Measurements from ENCODE around the gene DLGAP3.

The DLGAP3 gene

GRCh38 chr1:34929497-34929852, at the start of gene DLGAP3:
DLGAP3 (minus strand) TSS chr1:34929650; CDS start chr1:34905383, 24,267 bp downstream.
- peak within 1 kb of the TSS; percentile 64 for H3K4me3 ChIP-seq (ENCODE audit: low read depth, low read length)
- H3K9ac ChIP-seq (ENCODE audit: low read length) = peak within 1 kb of the TSS; percentile 44
- H3K27ac ChIP-seq (ENCODE audit: low read depth, low read length) = no peak within 1 kb of the TSS
- peaks cover 69% of the 10 kb centered on the region for H3K27me3 ChIP-seq (ENCODE audit: control insufficient read depth, insufficient read depth, low read length)
- H3K36me3 ChIP-seq (ENCODE audit: control insufficient read depth, insufficient read depth, low read length) = no peaks in the 10 kb centered on the region
- H3K9me3 ChIP-seq (ENCODE audit: control insufficient read depth, insufficient read depth, low read depth, low read length) = no peaks in the 10 kb centered on the region
- H3K4me1 ChIP-seq (ENCODE audit: control insufficient read depth, insufficient read depth, low read length) = peaks cover 6% of the 10 kb centered on the region

- Histone ChIP-seq H3K4me3 (ENCODE audit: low read depth, low read length) (no peak overlapping the region), H3K4me1 (ENCODE audit: control insufficient read depth, insufficient read depth, low read length) (peaks cover 8% of the 10 kb centered on the region), H3K27me3 (ENCODE audit: control insufficient read depth, insufficient read depth, low read length) (no peaks in the 10 kb centered on the region), H3K9ac (ENCODE audit: low read length) (no peak overlapping the region), H3K9me3 (ENCODE audit: control insufficient read depth, insufficient read depth, low read depth, low read length) (no peaks in the 10 kb centered on the region), H3K27ac (ENCODE audit: low read depth, low read length) (no peak overlapping the region), H3K36me3 (ENCODE audit: control insufficient read depth, insufficient read depth, low read length) (peaks cover 4% of the 10 kb centered on the region)
Measured at GRCh38 chr1:34978921-34979320, 49.5 kb upstream of the DLGAP3 start.

- no peak overlapping the region for H3K9ac ChIP-seq (ENCODE audit: low read length)
- H3K4me3 ChIP-seq (ENCODE audit: low read depth, low read length) = no peak overlapping the region
- H3K27ac ChIP-seq (ENCODE audit: low read depth, low read length) = no peak overlapping the region
- peaks cover 4% of the 10 kb centered on the region; the same call in 1 of the 2 replicates for H3K36me3 ChIP-seq (ENCODE audit: control insufficient read depth, insufficient read depth, low read length)
- H3K4me1 ChIP-seq (ENCODE audit: control insufficient read depth, insufficient read depth, low read length) = peaks cover 5% of the 10 kb centered on the region
- H3K27me3 ChIP-seq (ENCODE audit: control insufficient read depth, insufficient read depth, low read length) = no peaks in the 10 kb centered on the region
- H3K9me3 ChIP-seq (ENCODE audit: control insufficient read depth, insufficient read depth, low read depth, low read length) = no peaks in the 10 kb centered on the region
Measured at GRCh38 chr1:34977858-34978257, 48.4 kb upstream of the DLGAP3 start.

GRCh38 chr1:34977210-34977471, 47.7 kb upstream of the DLGAP3 start:
- Histone ChIP-seq H3K27ac (ENCODE audit: low read depth, low read length) (no peak overlapping the region), H3K36me3 (ENCODE audit: control insufficient read depth, insufficient read depth, low read length) (peaks cover 4% of the 10 kb centered on the region; the same call in 1 of the 2 replicates), H3K9me3 (ENCODE audit: control insufficient read depth, insufficient read depth, low read depth, low read length) (no peaks in the 10 kb centered on the region), H3K4me1 (ENCODE audit: control insufficient read depth, insufficient read depth, low read length) (peaks cover 5% of the 10 kb centered on the region), H3K27me3 (ENCODE audit: control insufficient read depth, insufficient read depth, low read length) (no peaks in the 10 kb centered on the region), H3K9ac (ENCODE audit: low read length) (no peak overlapping the region), H3K4me3 (ENCODE audit: low read depth, low read length) (no peak overlapping the region)

- no peak overlapping the region for H3K9ac ChIP-seq (ENCODE audit: low read length)
- no peaks in the 10 kb centered on the region for H3K27me3 ChIP-seq (ENCODE audit: control insufficient read depth, insufficient read depth, low read length)
- H3K4me1 ChIP-seq (ENCODE audit: control insufficient read depth, insufficient read depth, low read length) = peaks cover 5% of the 10 kb centered on the region
- H3K4me3 ChIP-seq (ENCODE audit: low read depth, low read length) = no peak overlapping the region
- peaks cover 1% of the 10 kb centered on the region; the same call in 1 of the 2 replicates for H3K36me3 ChIP-seq (ENCODE audit: control insufficient read depth, insufficient read depth, low read length)
- H3K9me3 ChIP-seq (ENCODE audit: control insufficient read depth, insufficient read depth, low read depth, low read length) = no peaks in the 10 kb centered on the region
- no peak overlapping the region for H3K27ac ChIP-seq (ENCODE audit: low read depth, low read length)
Measured at GRCh38 chr1:34976384-34977209, 47.1 kb upstream of the DLGAP3 start.

- peaks cover 10% of the 10 kb centered on the region for H3K4me1 ChIP-seq (ENCODE audit: control insufficient read depth, insufficient read depth, low read length)
- no peaks in the 10 kb centered on the region for H3K27me3 ChIP-seq (ENCODE audit: control insufficient read depth, insufficient read depth, low read length)
- H3K9ac ChIP-seq (ENCODE audit: low read length) = no peak overlapping the region
- H3K36me3 ChIP-seq (ENCODE audit: control insufficient read depth, insufficient read depth, low read length) = no peaks in the 10 kb centered on the region
- no peak overlapping the region for H3K4me3 ChIP-seq (ENCODE audit: low read depth, low read length)
- no peak overlapping the region for H3K27ac ChIP-seq (ENCODE audit: low read depth, low read length)
- no peaks in the 10 kb centered on the region for H3K9me3 ChIP-seq (ENCODE audit: control insufficient read depth, insufficient read depth, low read depth, low read length)
Measured at GRCh38 chr1:34975771-34976170, 46.3 kb upstream of the DLGAP3 start.

- H3K9ac ChIP-seq (ENCODE audit: low read length) = no peak overlapping the region
- no peak overlapping the region for H3K27ac ChIP-seq (ENCODE audit: low read depth, low read length)
- no peak overlapping the region for H3K4me3 ChIP-seq (ENCODE audit: low read depth, low read length)
- H3K9me3 ChIP-seq (ENCODE audit: control insufficient read depth, insufficient read depth, low read depth, low read length) = no peaks in the 10 kb centered on the region
- no peaks in the 10 kb centered on the region for H3K36me3 ChIP-seq (ENCODE audit: control insufficient read depth, insufficient read depth, low read length)
- peaks cover 10% of the 10 kb centered on the region for H3K4me1 ChIP-seq (ENCODE audit: control insufficient read depth, insufficient read depth, low read length)
- no peaks in the 10 kb centered on the region for H3K27me3 ChIP-seq (ENCODE audit: control insufficient read depth, insufficient read depth, low read length)
Measured at GRCh38 chr1:34975338-34975737, 45.9 kb upstream of the DLGAP3 start.

GRCh38 chr1:34974626-34975025, 45.2 kb upstream of the DLGAP3 start:
- Histone ChIP-seq H3K4me3 (ENCODE audit: low read depth, low read length) (no peak overlapping the region), H3K36me3 (ENCODE audit: control insufficient read depth, insufficient read depth, low read length) (no peaks in the 10 kb centered on the region), H3K27ac (ENCODE audit: low read depth, low read length) (no peak overlapping the region), H3K27me3 (ENCODE audit: control insufficient read depth, insufficient read depth, low read length) (no peaks in the 10 kb centered on the region), H3K9ac (ENCODE audit: low read length) (no peak overlapping the region), H3K9me3 (ENCODE audit: control insufficient read depth, insufficient read depth, low read depth, low read length) (0 out of 2 replicates have a peak, but pooled peaks cover under 1% of the 10 kb centered on the region), H3K4me1 (ENCODE audit: control insufficient read depth, insufficient read depth, low read length) (peaks cover 10% of the 10 kb centered on the region)

GRCh38 chr1:34973326-34973725, 43.9 kb upstream of the DLGAP3 start:
- Histone ChIP-seq H3K27me3 (ENCODE audit: control insufficient read depth, insufficient read depth, low read length) (no peaks in the 10 kb centered on the region), H3K27ac (ENCODE audit: low read depth, low read length) (no peak overlapping the region), H3K36me3 (ENCODE audit: control insufficient read depth, insufficient read depth, low read length) (no peaks in the 10 kb centered on the region), H3K4me3 (ENCODE audit: low read depth, low read length) (no peak overlapping the region), H3K4me1 (ENCODE audit: control insufficient read depth, insufficient read depth, low read length) (peaks cover 10% of the 10 kb centered on the region), H3K9ac (ENCODE audit: low read length) (no peak overlapping the region), H3K9me3 (ENCODE audit: control insufficient read depth, insufficient read depth, low read depth, low read length) (peaks cover 10% of the 10 kb centered on the region)

- Histone ChIP-seq H3K27ac (ENCODE audit: low read depth, low read length) (no peak overlapping the region), H3K27me3 (ENCODE audit: control insufficient read depth, insufficient read depth, low read length) (no peaks in the 10 kb centered on the region), H3K9me3 (ENCODE audit: control insufficient read depth, insufficient read depth, low read depth, low read length) (peaks cover 10% of the 10 kb centered on the region), H3K9ac (ENCODE audit: low read length) (no peak overlapping the region), H3K36me3 (ENCODE audit: control insufficient read depth, insufficient read depth, low read length) (no peaks in the 10 kb centered on the region), H3K4me1 (ENCODE audit: control insufficient read depth, insufficient read depth, low read length) (peaks cover 10% of the 10 kb centered on the region), H3K4me3 (ENCODE audit: low read depth, low read length) (no peak overlapping the region)
Measured at GRCh38 chr1:34970829-34971228, 41.4 kb upstream of the DLGAP3 start.

- peaks cover 10% of the 10 kb centered on the region for H3K9me3 ChIP-seq (ENCODE audit: control insufficient read depth, insufficient read depth, low read depth, low read length)
- H3K27me3 ChIP-seq (ENCODE audit: control insufficient read depth, insufficient read depth, low read length) = no peaks in the 10 kb centered on the region
- no peak overlapping the region for H3K27ac ChIP-seq (ENCODE audit: low read depth, low read length)
Measured at GRCh38 chr1:34970220-34970735, 40.8 kb upstream of the DLGAP3 start.

More at GRCh38 chr1:34970220-34970735, 40.8 kb upstream of the DLGAP3 start:
- Histone ChIP-seq H3K36me3 (ENCODE audit: control insufficient read depth, insufficient read depth, low read length) (no peaks in the 10 kb centered on the region), H3K4me3 (ENCODE audit: low read depth, low read length) (no peak overlapping the region), H3K9ac (ENCODE audit: low read length) (no peak overlapping the region), H3K4me1 (ENCODE audit: control insufficient read depth, insufficient read depth, low read length) (peaks cover 9% of the 10 kb centered on the region)
